GM19035 (cell line): ENCODE data around the gene SNX4.
A peak's percentile ranks its signal among the peaks of the same experiment; 100 is the strongest.
"Not testable (repeated sequence)": the region's sequence is repeated elsewhere in the genome, so short reads cannot be mapped to it uniquely, and the experiment has no call there.

Experiments
- ATAC-seq: cut with Tn5 transposase; IDR thresholded peaks from one replicate; pipeline ENCODE4 v1.9.1; 2021; ENCODE audit not compliant: unreplicated experiment

SNX4 gene

GRCh38 chr3:125519678-125520562 lies at the start of gene SNX4:
Gene SNX4 (minus strand): TSS chr3:125520202. CDS start chr3:125520172, 30 bp downstream.
- peak; percentile 87 for ATAC-seq

GRCh38 chr3:125556314-125556713 lies 36.3 kb upstream of the SNX4 start:
- ATAC-seq: no peak

GRCh38 chr3:125552401-125552800 lies 32.4 kb upstream of the SNX4 start:
- ATAC-seq: no peak

DNA sequence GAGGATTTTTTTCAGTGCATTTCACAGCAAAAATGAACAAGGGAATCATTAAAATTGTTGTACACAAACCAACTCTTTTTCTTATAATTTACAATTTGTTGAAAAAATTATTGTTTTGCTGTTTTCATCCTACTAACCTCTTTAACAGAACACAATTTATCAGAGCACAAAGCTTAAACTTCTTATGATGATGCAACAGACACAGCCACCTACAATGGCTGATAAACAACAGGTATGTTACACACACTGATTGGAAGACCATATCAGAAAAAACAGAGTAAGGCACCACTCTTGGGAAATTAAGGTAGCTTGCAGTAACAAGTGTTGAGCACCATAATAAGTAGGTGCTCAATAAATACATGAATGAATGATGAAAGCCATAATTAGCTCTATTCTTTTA lies 8.9 kb upstream of the SNX4 start:
- no peak for ATAC-seq

DNA sequence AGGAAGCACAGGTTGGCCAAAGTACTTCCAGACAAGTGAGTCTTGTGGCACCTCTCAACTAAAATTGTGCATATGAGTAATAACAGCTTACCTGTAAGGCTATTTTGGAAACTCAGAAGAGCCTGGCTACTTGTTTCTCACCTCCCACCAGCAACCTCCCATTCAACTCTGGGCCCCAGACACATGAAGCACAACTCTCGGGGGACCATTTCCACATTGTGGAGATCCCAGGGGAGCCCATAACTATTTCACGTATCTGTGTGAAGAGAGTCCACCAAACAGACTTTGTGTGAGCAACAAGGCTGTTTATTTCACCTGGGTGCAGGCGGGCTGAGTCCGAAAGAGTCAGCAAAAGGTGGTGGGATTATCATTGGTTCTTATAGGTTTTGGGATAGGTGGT lies 5.2 kb upstream of the SNX4 start:
- ATAC-seq: no peak

DNA sequence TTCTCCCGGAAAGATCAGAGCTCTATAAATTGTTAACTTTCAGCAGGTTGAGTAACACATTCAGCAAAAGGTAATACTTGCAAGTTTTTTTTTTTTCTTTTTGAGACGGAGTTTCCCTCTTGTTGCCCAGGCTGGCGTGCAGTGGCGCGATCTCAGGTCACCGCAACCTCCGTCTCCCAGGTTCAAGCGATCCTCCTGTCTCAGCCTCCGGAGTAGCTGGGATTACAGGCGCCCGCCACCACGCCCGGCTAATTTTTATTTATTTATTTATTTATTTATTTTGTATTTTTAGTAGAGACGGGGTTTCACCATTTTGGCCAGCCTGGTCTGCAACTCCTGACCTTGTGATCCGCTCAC lies 539 bp upstream of the SNX4 start:
- ATAC-seq: not testable (repeated sequence)

DNA sequence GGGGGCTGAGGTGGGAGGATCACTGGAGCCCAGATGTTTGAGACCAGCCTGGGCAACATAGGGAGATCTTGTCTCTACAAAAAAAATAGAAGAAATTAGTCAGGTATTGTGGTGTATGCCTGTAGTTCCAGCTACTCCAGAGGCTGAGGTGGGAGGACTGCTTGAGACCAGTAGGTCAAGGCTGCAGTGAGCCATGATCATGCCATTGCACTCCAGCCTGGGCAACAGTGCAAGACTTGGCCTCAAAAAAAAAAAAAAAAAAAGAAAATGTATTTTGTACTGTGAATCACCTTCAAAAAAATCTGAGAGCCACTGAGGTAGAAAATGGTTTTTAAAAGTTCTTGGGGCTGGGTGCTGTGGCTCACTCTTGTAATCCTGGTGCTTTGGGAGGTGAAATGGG lies 4.6 kb downstream of the SNX4 start:
- no peak for ATAC-seq

DNA sequence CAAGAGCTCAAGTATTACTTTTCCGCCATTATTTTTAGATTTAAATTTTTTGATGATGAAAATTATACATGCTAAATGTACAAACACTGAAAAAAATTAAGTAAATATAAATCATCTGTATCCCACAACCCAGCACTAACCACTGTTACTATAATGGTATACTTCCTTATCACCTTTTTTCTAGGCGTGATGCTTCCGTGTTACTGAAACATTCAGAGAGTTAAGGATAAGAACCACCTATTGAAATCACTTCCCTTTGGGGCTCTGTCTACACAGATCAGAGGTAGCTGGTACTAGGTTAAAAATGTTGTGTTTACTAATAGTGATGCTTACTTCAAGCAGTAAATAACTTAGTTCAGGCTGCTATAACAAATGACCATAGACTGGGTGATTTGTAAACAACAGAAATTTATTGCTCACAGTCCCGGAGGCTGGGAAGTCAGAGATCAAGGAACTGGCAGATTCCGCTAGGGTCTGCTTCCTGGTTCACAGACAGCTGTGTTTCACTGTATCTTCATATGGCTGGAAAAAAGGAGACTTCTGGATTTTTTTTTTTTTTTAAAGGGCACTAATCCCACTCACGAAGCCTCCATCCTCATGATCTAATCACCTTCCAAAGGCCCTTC lies 6.4 kb downstream of the SNX4 start:
- no peak for ATAC-seq

GRCh38 chr3:125512135-125512920 lies 7.7 kb downstream of the SNX4 start:
- no peak for ATAC-seq

- no peak for ATAC-seq
These were observed 8.4 kb downstream of the SNX4 start for GRCh38 chr3:125511420-125512118.

- ATAC-seq: no peak
These were observed 12.9 kb downstream of the SNX4 start for GRCh38 chr3:125507128-125507527.

DNA sequence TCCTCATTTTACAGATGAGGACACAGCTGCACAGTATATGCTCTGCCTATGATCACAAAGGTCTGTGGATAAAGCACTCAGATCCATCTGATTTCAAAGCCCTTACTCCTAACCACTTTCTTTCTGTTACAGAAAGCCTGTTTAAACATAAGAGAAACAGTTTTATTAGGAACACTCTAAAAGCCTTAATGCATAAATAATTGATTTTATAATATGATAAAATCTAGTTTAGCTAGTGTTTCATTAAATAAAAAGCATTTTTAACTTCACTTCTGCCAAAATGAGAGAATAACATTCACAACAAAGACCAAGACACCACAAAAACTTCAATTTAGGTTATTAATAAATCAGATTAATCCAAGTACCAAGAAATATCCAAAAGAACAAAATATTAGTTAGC lies 21.4 kb downstream of the SNX4 start:
- no peak for ATAC-seq

GRCh38 chr3:125496701-125497100 lies 23.3 kb downstream of the SNX4 start:
- ATAC-seq: no peak

DNA sequence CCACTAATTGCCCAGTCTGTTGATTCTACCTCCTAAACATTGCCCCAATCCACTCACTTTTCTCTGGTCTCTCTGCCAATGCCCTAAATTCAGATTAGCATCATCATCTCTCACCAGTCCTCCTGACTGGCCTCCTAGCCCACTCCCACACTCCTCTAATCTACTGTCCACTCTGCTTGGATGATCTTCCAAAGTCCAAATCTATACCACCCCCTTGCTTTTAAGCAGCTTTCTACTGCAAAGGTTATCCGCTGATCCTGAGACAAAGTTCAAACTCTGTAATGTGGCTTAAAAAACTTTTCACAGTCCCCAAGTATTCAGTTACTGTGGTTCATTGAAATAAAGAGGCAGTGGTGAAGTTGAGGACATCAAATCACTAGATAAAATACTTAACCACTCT lies 37.6 kb downstream of the SNX4 start:
- no peak for ATAC-seq

DNA sequence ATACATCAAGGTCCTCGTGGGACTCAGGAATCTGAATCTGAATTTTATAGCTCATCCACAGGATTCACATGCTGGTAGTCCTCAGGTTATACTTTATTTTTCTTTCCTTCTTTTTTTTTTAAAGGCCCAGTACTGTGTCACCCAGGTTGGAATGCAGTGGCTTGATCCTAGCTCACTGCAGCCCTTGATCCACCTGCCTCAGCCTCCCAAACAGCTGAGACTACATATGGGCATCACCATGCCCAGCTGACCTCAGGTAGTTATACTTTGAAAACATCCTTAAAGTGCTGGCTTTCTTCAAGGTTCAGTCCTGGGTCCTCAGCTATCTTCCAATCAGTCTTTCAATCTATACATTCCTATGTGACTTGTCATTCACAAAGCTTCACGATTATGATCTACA lies 38.2 kb downstream of the SNX4 start:
- ATAC-seq: no peak

DNA sequence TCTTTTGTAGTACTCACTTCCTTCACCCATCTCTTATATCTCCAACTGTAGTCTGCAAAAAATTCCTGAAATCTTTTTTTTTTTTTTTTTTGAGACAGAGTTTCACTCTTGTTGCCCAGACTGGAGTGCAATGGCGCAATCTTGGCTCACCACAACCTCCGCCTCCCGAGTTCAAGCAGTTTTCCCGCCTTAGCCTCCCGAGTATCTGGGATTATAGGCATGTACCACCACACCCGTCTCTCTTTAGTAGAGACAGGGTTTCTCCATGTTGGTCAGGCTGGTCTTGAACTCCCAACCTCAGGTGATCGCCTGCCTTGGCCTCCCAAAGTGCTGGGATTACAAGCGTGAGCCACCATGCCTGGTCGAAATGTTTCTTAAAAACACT lies 38.6 kb downstream of the SNX4 start:
- ATAC-seq: not testable (repeated sequence)

DNA sequence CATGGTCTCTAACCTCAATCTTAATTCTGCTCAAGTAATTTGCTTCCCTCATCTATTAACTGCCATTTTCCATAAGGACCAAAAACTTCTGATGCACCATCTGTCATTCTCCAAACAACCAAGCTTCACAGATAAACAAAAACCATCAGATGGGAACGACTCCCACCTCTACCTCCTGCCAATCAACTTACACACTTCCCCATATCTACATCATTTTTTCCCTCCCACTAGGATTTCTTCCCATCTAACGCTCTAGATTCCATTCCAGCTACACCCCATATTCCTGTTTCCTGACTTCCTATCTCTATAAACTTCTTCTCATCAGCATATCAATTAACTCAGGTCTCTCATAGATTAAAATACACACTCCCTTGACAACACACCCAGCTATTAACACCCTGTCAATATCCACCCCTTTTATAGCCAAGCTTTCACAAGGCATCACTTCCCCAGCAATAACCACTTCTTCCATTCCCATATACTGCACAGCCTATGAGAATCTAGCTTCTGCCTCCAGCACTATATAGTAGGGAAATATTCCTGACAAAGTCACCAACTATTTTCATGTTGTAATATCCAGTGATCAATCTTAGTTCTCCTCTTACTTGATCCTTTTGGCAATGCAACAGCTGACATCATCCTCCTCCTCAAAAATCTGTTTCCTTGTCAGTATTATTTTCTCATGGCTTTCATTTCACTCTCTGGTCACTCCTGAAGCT lies 39.2 kb downstream of the SNX4 start:
- no peak for ATAC-seq

DNA sequence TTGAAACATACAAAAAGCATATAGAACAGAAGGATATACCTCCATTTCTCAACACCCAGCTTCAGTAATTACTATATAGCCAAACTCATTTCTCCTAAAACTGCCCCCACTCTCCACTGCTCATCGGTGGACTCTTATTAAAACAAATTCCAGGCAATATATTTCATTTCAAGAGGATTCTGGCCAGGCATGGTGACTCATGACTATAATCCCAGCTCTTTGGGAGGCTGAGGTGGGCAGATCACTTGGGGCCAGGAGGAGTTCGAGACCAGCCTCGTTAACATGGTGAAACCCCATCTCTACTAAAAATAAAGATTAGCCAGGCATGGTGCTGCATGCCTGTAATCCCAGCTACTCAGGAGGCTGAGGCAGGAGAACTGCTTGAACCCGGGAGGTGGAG lies 40.9 kb downstream of the SNX4 start:
- ATAC-seq: no peak

DNA sequence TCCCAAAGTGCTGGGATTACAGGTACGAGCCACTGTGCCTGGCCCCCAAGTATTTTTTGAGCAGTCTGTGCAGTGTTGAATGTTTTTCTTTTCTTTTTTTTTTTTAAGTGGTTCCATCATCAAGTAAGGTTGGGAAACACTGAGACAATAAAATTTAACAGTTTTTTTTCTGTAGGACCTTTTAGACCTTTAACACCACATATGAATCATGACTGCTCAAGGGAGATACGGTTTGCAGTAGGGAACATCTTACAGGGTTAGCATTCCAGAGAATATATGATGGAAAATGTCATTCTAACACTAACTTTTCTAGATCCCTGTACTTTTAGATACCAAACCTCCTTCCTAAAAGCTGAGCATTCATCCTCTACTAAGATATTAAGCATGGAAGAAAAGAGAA lies 41.7 kb downstream of the SNX4 start:
- no peak for ATAC-seq

- no peak for ATAC-seq
These were observed 42.3 kb downstream of the SNX4 start for GRCh38 chr3:125477701-125478100.

DNA sequence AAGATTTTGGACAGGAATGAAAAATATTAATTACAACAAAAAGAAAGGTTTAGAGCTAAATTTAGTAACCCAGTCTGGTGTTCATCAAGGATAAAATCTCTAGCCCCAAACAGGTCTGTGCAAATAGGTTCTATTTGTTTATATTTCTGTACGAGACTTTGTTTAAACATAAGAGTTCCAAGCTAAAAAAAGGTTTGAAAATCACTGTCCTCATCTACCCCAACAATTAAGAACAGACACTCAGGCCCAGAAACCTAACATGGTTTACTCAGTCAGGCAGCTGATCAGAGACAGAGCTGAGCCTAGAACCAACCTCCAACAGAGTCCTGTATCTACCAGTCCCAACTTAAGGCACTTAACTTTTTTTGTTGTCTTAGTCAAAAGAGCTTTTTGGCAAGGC lies 49.3 kb downstream of the SNX4 start:
- ATAC-seq: no peak
